DOHH2 (cell line): ENCODE measurements around the gene TMCC3.

Source experiments
- H3F3A ChIP-seq: fragments of 200-600 bp; sonication (generic), shearing (Covaris generic); 2 replicates; pipeline ENCODE4 v1.6.0; 2016; ENCODE audit warnings: antibody characterized with exemption, mild to moderate bottlenecking; ENCODE audit not compliant: control insufficient read depth, insufficient read depth
- H3K27ac ChIP-seq: fragments of 200-600 bp; sonication (generic); 2 replicates; pipeline ENCODE4 v1.5.1; 2014; ENCODE audit warnings: low read depth, mild to moderate bottlenecking, low read length, moderate library complexity
- H3K27me3 ChIP-seq: fragments of 200-600 bp; sonication (generic); 2 replicates; pipeline ENCODE4 v1.6.1; 2014; ENCODE audit warnings: mild to moderate bottlenecking, low read length, mixed read lengths; ENCODE audit not compliant: control insufficient read depth
- H3K36me3 ChIP-seq: fragments of 200-600 bp; sonication (generic); 2 replicates; pipeline ENCODE4 v1.6.1; 2014; ENCODE audit warnings: mild to moderate bottlenecking, low read length, moderate library complexity, mixed read lengths; ENCODE audit not compliant: control insufficient read depth
- H3K4me1 ChIP-seq: fragments of 200-600 bp; sonication (generic); 2 replicates; pipeline ENCODE4 v1.6.1; 2014; ENCODE audit warnings: mild to moderate bottlenecking, low read length, mixed read lengths; ENCODE audit not compliant: control insufficient read depth
- H3K4me2 ChIP-seq: fragments of 200-600 bp; sonication (generic); 2 replicates; pipeline ENCODE4 v1.6.0; 2014; ENCODE audit warnings: mild to moderate bottlenecking, low read length, moderate library complexity
- H3K4me3 ChIP-seq: fragments of 200-600 bp; sonication (generic); 2 replicates; pipeline ENCODE4 v1.5.1; 2014; ENCODE audit warnings: mild to moderate bottlenecking, low read length, mixed read lengths
- H3K79me2 ChIP-seq: fragments of 200-600 bp; sonication (generic); 2 replicates; pipeline ENCODE4 v1.6.1; 2014; ENCODE audit warnings: mild to moderate bottlenecking, low read length, mixed read lengths; ENCODE audit not compliant: control insufficient read depth
- H3K9me2 ChIP-seq: fragments of 200-600 bp; sonication (generic); replicated peaks from 2 replicates; pipeline ENCODE4 v1.6.1; 2014; ENCODE audit warnings: mild to moderate bottlenecking, low read length, mixed read lengths; ENCODE audit not compliant: control insufficient read depth
- H3K9me3 ChIP-seq: fragments of 200-600 bp; sonication (generic); 2 replicates; pipeline ENCODE4 v1.6.1; 2014; ENCODE audit warnings: antibody characterized with exemption, low read length, mixed read lengths; ENCODE audit not compliant: control insufficient read depth, insufficient read depth
- H4K20me1 ChIP-seq: fragments of 200-600 bp; sonication (generic); 2 replicates; pipeline ENCODE4 v1.6.0; 2014; ENCODE audit warnings: low read depth, mild to moderate bottlenecking, antibody characterized with exemption, low read length, moderate library complexity; ENCODE audit not compliant: control insufficient read depth, insufficient read depth
- CTCF ChIP-seq: fragments of 200-600 bp; sonication (generic); IDR thresholded peaks from one replicate; pipeline ENCODE4 v1.5.1; 2014; ENCODE audit warnings: antibody characterized with exemption, mild to moderate bottlenecking, low read depth, low read length; ENCODE audit not compliant: poor library complexity, severe bottlenecking
- EZH2phosphoT487 ChIP-seq: fragments of 200-600 bp; sonication (generic); IDR thresholded peaks from 2 replicates; pipeline ENCODE4 v1.6.1; 2017; ENCODE audit warnings: borderline replicate concordance, mild to moderate bottlenecking, antibody characterized with exemption, low read length, moderate library complexity, mixed read lengths

Gene TMCC3

DNA sequence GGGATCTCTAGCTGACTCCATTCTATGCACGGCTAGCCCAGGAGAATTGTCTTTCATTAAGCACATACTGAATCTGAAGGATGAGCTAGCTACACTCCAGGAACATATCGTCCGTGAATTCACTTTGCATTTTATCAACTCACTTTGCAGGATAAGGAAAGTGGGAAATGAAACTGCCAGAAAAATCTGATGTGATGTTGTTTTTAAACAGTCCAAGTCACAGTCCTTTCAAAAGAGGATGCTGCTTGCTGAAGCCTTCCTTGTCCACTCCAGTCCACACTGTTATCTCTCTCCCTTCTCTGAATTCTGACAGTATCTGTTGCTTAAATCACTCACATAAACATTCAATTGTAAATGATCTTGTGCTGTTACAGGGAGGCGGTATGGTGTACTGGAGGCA lies 12.7 kb upstream of the TMCC3 start:
- TF ChIP-seq EZH2phosphoT487 (no peak), CTCF (no peak)
- Histone ChIP-seq H3K27ac (no peak overlapping the region), H4K20me1 (no peaks in the 10 kb centered on the region), H3K36me3 (no peaks in the 10 kb centered on the region), H3K79me2 (no peaks in the 10 kb centered on the region), H3K9me2 (no peaks in the 10 kb centered on the region), H3K4me3 (no peak overlapping the region), H3K4me2 (no peak overlapping the region), H3K27me3 (peaks cover 6% of the 10 kb centered on the region; the same call in 1 of the 2 replicates), H3K4me1 (peaks cover 9% of the 10 kb centered on the region), H3F3A (no peaks in the 10 kb centered on the region), H3K9me3 (no peaks in the 10 kb centered on the region)

- Histone ChIP-seq H4K20me1 (no peaks in the 10 kb centered on the region), H3K4me1 (peaks cover 9% of the 10 kb centered on the region), H3K27me3 (peaks cover 9% of the 10 kb centered on the region; the same call in 1 of the 2 replicates), H3K79me2 (no peaks in the 10 kb centered on the region), H3K4me3 (no peak overlapping the region), H3K4me2 (no peak overlapping the region), H3F3A (no peaks in the 10 kb centered on the region), H3K36me3 (no peaks in the 10 kb centered on the region), H3K27ac (no peak overlapping the region), H3K9me2 (no peaks in the 10 kb centered on the region), H3K9me3 (no peaks in the 10 kb centered on the region)
- TF ChIP-seq EZH2phosphoT487 (no peak), CTCF (no peak)
These were observed 10.1 kb upstream of the TMCC3 start for GRCh38 chr12:94660436-94660835.

GRCh38 chr12:94659346-94659930 lies 9.1 kb upstream of the TMCC3 start:
- H3K9me3 ChIP-seq = no peaks in the 10 kb centered on the region
- no peaks in the 10 kb centered on the region for H3K9me2 ChIP-seq
- no peak for TF ChIP-seq CTCF
- no peak for TF ChIP-seq EZH2phosphoT487
- no peaks in the 10 kb centered on the region for H3F3A ChIP-seq
- H3K4me1 ChIP-seq = peaks cover 9% of the 10 kb centered on the region
- peaks cover 9% of the 10 kb centered on the region; the same call in 1 of the 2 replicates for H3K27me3 ChIP-seq
- no peak overlapping the region for H3K4me2 ChIP-seq
- no peak overlapping the region for H3K27ac ChIP-seq
- H3K79me2 ChIP-seq = no peaks in the 10 kb centered on the region
- H4K20me1 ChIP-seq = no peaks in the 10 kb centered on the region
- no peaks in the 10 kb centered on the region for H3K36me3 ChIP-seq
- H3K4me3 ChIP-seq = no peak overlapping the region
